ENCODE measurements around the gene KCTD12.

DNA sequence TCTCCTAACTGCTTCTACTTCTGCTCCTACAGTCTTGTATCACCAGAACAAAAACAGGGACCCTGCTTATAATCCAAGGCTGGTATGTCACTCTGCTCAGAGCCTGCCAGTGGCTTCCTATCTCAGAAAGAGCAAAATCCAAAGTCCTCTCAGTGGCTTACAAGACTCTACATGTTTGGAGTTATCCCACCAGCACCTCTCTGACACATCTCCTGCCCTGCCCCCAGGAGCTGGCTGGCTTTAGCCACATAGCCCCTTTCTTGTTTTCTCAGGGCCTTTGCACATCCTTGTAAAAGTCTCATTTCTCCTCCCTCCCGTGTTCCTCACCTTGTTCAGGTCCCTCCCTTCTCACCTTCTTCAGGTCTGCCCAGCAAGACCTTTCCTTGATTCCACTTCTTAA lies 2.2 kb upstream of the KCTD12 start:
- TF ChIP-seq, protein P1, sequence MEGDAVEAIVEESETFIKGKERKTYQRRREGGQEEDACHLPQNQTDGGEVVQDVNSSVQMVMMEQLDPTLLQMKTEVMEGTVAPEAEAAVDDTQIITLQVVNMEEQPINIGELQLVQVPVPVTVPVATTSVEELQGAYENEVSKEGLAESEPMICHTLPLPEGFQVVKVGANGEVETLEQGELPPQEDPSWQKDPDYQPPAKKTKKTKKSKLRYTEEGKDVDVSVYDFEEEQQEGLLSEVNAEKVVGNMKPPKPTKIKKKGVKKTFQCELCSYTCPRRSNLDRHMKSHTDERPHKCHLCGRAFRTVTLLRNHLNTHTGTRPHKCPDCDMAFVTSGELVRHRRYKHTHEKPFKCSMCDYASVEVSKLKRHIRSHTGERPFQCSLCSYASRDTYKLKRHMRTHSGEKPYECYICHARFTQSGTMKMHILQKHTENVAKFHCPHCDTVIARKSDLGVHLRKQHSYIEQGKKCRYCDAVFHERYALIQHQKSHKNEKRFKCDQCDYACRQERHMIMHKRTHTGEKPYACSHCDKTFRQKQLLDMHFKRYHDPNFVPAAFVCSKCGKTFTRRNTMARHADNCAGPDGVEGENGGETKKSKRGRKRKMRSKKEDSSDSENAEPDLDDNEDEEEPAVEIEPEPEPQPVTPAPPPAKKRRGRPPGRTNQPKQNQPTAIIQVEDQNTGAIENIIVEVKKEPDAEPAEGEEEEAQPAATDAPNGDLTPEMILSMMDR (IDR thresholded peaks at IDR 0.05) = no peak
- no peak for TF ChIP-seq POLR2AphosphoS5 (IDR thresholded peaks at IDR 0.05)
- no peak for TF ChIP-seq POLR2A (IDR thresholded peaks at IDR 0.05)
- TF ChIP-seq EP300 (IDR thresholded peaks at IDR 0.05) = no peak
